ENCODE results near the gene MFSD12.

The MFSD12 gene

DNA sequence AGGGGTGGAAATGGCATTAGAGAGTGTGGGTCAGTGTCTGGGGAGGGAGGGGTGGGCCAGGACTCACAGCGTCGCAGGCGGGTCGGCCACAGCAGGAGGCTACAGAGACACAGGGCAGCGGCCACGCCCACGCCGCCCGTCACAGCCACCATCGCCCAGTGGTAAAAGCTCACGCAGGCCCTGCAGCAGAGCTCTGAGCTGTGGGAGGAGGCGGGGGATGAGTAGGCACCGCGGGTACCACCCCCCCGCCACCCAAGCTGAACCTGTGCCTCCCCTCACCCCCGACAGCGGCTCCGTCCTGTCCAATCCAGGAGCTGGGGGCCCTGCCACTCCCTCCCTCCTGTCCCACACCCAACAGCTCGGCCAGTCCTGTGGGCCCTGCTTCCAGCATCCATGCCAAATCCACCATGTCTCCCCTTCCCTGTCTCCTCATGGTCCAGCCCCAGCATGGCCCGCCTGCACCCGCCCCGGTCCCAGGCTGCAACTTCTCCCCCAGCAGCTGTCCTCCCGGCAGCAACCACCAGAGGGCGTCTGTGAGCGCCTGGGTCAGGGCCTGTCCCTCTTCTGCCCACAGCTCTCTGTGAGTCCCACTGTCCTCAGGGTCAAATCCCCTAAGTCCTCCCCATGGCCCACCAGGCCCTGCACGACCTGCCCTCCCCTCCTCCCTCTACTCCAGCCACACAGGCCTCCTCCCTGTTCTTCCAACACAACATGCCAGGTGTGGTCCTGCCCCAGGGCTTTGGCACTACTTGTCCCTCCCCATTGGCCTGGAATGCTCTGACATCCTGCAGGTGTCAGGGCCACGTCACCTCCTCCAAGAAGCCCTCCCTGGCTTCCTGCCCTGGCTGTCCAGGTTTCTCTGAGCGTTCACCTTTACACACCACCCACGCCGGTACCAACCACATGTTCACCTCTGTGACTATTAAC lies 12.4 kb downstream of the MFSD12 start (continued):
- TF ChIP-seq ZEB2 (tag by site-specific recombination; IDR thresholded peaks at IDR 0.05) (0 out of 2 replicates have a peak, but pooled peaks have one; percentile 43), ZNF37A (tag by site-specific recombination; IDR thresholded peaks at IDR 0.05) (no peak), ZNF416 (tag by site-specific recombination; IDR thresholded peaks at IDR 0.05) (no peak), ZNF560 (tag by site-specific recombination; IDR thresholded peaks at IDR 0.05; ENCODE audit: borderline replicate concordance) (no peak), ZFP69B (tag by site-specific recombination; IDR thresholded peaks at IDR 0.05) (peak; percentile 79), ZNF404 (tag by site-specific recombination; IDR thresholded peaks at IDR 0.05) (no peak), KLF9 (tag by site-specific recombination; IDR thresholded peaks at IDR 0.05; ENCODE audit: low read depth) (peak; percentile 32; the same call in 1 of the 2 replicates), ZNF112 (tag by site-specific recombination; IDR thresholded peaks at IDR 0.05) (no peak), ZNF510 (tag by site-specific recombination; IDR thresholded peaks at IDR 0.05; ENCODE audit: insufficient replicate concordance) (no peak), ZNF501 (tag by site-specific recombination; IDR thresholded peaks at IDR 0.05) (no peak), ZNF626 (tag by site-specific recombination; IDR thresholded peaks at IDR 0.05) (no peak), ZNF214 (tag by site-specific recombination; IDR thresholded peaks at IDR 0.05; ENCODE audit: borderline replicate concordance) (no peak), ZNF324 (tag by site-specific recombination; IDR thresholded peaks at IDR 0.05) (no peak), ZNF660 (tag by site-specific recombination; IDR thresholded peaks at IDR 0.05) (0 out of 2 replicates have a peak, but pooled peaks have one; percentile 15), ZNF596 (tag by site-specific recombination; IDR thresholded peaks at IDR 0.05) (no peak), ZNF302 (tag by site-specific recombination; IDR thresholded peaks at IDR 0.05; ENCODE audit: low read depth) (no peak), ZNF654 (tag by site-specific recombination; IDR thresholded peaks at IDR 0.05; ENCODE audit: low read depth) (peak; percentile 32), ZNF664 (tag by site-specific recombination; IDR thresholded peaks at IDR 0.05) (no peak), ZNF629 (tag by site-specific recombination; IDR thresholded peaks at IDR 0.05) (peak; percentile 36; the same call in 1 of the 2 replicates), SP7 (tag by site-specific recombination; IDR thresholded peaks at IDR 0.05) (peak; percentile 55), KLF10 (tag by site-specific recombination; IDR thresholded peaks at IDR 0.05) (0 out of 2 replicates have a peak, but pooled peaks have one; percentile 38), ZNF837 (tag by site-specific recombination; IDR thresholded peaks at IDR 0.05) (no peak), ZNF571 (tag by site-specific recombination; IDR thresholded peaks at IDR 0.05) (no peak), ZIC2 (tag by site-specific recombination; IDR thresholded peaks at IDR 0.05) (no peak), OSR2 (tag by site-specific recombination; IDR thresholded peaks at IDR 0.05) (no peak), GLIS1 (tag by site-specific recombination; IDR thresholded peaks at IDR 0.05) (0 out of 2 replicates have a peak, but pooled peaks have one; percentile 4), ZBTB8A (tag by site-specific recombination; IDR thresholded peaks at IDR 0.05) (0 out of 2 replicates have a peak, but pooled peaks have one; percentile 11)
- TF ChIP-seq, protein P1, sequence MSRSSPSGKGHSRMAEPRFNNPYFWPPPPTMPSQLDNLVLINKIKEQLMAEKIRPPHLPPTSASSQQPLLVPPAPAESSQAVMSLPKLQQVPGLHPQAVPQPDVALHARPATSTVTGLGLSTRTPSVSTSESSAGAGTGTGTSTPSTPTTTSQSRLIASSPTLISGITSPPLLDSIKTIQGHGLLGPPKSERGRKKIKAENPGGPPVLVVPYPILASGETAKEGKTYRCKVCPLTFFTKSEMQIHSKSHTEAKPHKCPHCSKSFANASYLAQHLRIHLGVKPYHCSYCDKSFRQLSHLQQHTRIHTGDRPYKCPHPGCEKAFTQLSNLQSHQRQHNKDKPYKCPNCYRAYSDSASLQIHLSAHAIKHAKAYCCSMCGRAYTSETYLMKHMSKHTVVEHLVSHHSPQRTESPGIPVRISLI (tag by site-specific recombination; IDR thresholded peaks at IDR 0.05), result no peak
- TF ChIP-seq, protein P2, sequence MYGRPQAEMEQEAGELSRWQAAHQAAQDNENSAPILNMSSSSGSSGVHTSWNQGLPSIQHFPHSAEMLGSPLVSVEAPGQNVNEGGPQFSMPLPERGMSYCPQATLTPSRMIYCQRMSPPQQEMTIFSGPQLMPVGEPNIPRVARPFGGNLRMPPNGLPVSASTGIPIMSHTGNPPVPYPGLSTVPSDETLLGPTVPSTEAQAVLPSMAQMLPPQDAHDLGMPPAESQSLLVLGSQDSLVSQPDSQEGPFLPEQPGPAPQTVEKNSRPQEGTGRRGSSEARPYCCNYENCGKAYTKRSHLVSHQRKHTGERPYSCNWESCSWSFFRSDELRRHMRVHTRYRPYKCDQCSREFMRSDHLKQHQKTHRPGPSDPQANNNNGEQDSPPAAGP (tag by site-specific recombination; IDR thresholded peaks at IDR 0.05), result peak; percentile 23
- TF ChIP-seq, protein P3, sequence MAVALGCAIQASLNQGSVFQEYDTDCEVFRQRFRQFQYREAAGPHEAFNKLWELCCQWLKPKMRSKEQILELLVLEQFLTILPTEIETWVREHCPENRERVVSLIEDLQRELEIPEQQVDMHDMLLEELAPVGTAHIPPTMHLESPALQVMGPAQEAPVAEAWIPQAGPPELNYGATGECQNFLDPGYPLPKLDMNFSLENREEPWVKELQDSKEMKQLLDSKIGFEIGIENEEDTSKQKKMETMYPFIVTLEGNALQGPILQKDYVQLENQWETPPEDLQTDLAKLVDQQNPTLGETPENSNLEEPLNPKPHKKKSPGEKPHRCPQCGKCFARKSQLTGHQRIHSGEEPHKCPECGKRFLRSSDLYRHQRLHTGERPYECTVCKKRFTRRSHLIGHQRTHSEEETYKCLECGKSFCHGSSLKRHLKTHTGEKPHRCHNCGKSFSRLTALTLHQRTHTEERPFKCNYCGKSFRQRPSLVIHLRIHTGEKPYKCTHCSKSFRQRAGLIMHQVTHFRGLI (tag by site-specific recombination; IDR thresholded peaks at IDR 0.05), result no peak
- TF ChIP-seq, protein P4, sequence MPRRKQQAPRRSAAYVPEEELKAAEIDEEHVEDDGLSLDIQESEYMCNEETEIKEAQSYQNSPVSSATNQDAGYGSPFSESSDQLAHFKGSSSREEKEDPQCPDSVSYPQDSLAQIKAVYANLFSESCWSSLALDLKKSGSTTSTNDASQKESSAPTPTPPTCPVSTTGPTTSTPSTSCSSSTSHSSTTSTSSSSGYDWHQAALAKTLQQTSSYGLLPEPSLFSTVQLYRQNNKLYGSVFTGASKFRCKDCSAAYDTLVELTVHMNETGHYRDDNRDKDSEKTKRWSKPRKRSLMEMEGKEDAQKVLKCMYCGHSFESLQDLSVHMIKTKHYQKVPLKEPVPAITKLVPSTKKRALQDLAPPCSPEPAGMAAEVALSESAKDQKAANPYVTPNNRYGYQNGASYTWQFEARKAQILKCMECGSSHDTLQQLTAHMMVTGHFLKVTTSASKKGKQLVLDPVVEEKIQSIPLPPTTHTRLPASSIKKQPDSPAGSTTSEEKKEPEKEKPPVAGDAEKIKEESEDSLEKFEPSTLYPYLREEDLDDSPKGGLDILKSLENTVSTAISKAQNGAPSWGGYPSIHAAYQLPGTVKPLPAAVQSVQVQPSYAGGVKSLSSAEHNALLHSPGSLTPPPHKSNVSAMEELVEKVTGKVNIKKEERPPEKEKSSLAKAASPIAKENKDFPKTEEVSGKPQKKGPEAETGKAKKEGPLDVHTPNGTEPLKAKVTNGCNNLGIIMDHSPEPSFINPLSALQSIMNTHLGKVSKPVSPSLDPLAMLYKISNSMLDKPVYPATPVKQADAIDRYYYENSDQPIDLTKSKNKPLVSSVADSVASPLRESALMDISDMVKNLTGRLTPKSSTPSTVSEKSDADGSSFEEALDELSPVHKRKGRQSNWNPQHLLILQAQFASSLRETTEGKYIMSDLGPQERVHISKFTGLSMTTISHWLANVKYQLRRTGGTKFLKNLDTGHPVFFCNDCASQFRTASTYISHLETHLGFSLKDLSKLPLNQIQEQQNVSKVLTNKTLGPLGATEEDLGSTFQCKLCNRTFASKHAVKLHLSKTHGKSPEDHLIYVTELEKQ (tag by site-specific recombination; IDR thresholded peaks at IDR 0.05; ENCODE audit: borderline replicate concordance), result no peak
- TF ChIP-seq, protein P5, sequence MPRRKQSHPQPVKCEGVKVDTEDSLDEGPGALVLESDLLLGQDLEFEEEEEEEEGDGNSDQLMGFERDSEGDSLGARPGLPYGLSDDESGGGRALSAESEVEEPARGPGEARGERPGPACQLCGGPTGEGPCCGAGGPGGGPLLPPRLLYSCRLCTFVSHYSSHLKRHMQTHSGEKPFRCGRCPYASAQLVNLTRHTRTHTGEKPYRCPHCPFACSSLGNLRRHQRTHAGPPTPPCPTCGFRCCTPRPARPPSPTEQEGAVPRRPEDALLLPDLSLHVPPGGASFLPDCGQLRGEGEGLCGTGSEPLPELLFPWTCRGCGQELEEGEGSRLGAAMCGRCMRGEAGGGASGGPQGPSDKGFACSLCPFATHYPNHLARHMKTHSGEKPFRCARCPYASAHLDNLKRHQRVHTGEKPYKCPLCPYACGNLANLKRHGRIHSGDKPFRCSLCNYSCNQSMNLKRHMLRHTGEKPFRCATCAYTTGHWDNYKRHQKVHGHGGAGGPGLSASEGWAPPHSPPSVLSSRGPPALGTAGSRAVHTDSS (tag by site-specific recombination; IDR thresholded peaks at IDR 0.05), result no peak

Measured in HEK293 (cell line).